DOHH2 (cell line): ENCODE data around the gene MZT2A.
"Not testable (repeated sequence)": the region's sequence is repeated elsewhere in the genome, so short reads cannot be mapped to it uniquely, and the experiment has no call there.

Source experiments
- H3F3A ChIP-seq: fragments of 200-600 bp; sonication (generic), shearing (Covaris generic); 2 replicates; pipeline ENCODE4 v1.6.0; 2016; ENCODE audit warnings: antibody characterized with exemption, mild to moderate bottlenecking; ENCODE audit not compliant: control insufficient read depth, insufficient read depth
- H3K27ac ChIP-seq: fragments of 200-600 bp; sonication (generic); 2 replicates; pipeline ENCODE4 v1.5.1; 2014; ENCODE audit warnings: low read depth, mild to moderate bottlenecking, low read length, moderate library complexity
- H3K27me3 ChIP-seq: fragments of 200-600 bp; sonication (generic); 2 replicates; pipeline ENCODE4 v1.6.1; 2014; ENCODE audit warnings: mild to moderate bottlenecking, low read length, mixed read lengths; ENCODE audit not compliant: control insufficient read depth
- H3K36me3 ChIP-seq: fragments of 200-600 bp; sonication (generic); 2 replicates; pipeline ENCODE4 v1.6.1; 2014; ENCODE audit warnings: mild to moderate bottlenecking, low read length, moderate library complexity, mixed read lengths; ENCODE audit not compliant: control insufficient read depth
- H3K4me1 ChIP-seq: fragments of 200-600 bp; sonication (generic); 2 replicates; pipeline ENCODE4 v1.6.1; 2014; ENCODE audit warnings: mild to moderate bottlenecking, low read length, mixed read lengths; ENCODE audit not compliant: control insufficient read depth
- H3K4me2 ChIP-seq: fragments of 200-600 bp; sonication (generic); 2 replicates; pipeline ENCODE4 v1.6.0; 2014; ENCODE audit warnings: mild to moderate bottlenecking, low read length, moderate library complexity
- H3K4me3 ChIP-seq: fragments of 200-600 bp; sonication (generic); 2 replicates; pipeline ENCODE4 v1.5.1; 2014; ENCODE audit warnings: mild to moderate bottlenecking, low read length, mixed read lengths
- H3K79me2 ChIP-seq: fragments of 200-600 bp; sonication (generic); 2 replicates; pipeline ENCODE4 v1.6.1; 2014; ENCODE audit warnings: mild to moderate bottlenecking, low read length, mixed read lengths; ENCODE audit not compliant: control insufficient read depth
- H3K9me2 ChIP-seq: fragments of 200-600 bp; sonication (generic); replicated peaks from 2 replicates; pipeline ENCODE4 v1.6.1; 2014; ENCODE audit warnings: mild to moderate bottlenecking, low read length, mixed read lengths; ENCODE audit not compliant: control insufficient read depth
- H3K9me3 ChIP-seq: fragments of 200-600 bp; sonication (generic); 2 replicates; pipeline ENCODE4 v1.6.1; 2014; ENCODE audit warnings: antibody characterized with exemption, low read length, mixed read lengths; ENCODE audit not compliant: control insufficient read depth, insufficient read depth
- H4K20me1 ChIP-seq: fragments of 200-600 bp; sonication (generic); 2 replicates; pipeline ENCODE4 v1.6.0; 2014; ENCODE audit warnings: low read depth, mild to moderate bottlenecking, antibody characterized with exemption, low read length, moderate library complexity; ENCODE audit not compliant: control insufficient read depth, insufficient read depth
- CTCF ChIP-seq: fragments of 200-600 bp; sonication (generic); IDR thresholded peaks from one replicate; pipeline ENCODE4 v1.5.1; 2014; ENCODE audit warnings: antibody characterized with exemption, mild to moderate bottlenecking, low read depth, low read length; ENCODE audit not compliant: poor library complexity, severe bottlenecking
- EZH2phosphoT487 ChIP-seq: fragments of 200-600 bp; sonication (generic); IDR thresholded peaks from 2 replicates; pipeline ENCODE4 v1.6.1; 2017; ENCODE audit warnings: borderline replicate concordance, mild to moderate bottlenecking, antibody characterized with exemption, low read length, moderate library complexity, mixed read lengths

MZT2A gene

GRCh38 chr2:131527131-131528001, 35.2 kb upstream of the MZT2A start, which contains the start of gene CCDC74A:
TSS of gene CCDC74A (plus strand) at chr2:131527888. CDS start at chr2:131527971, 83 bp downstream.
- not testable (repeated sequence) for H3K9me3 ChIP-seq, H3K27me3 ChIP-seq, H3F3A ChIP-seq, H3K36me3 ChIP-seq, H4K20me1 ChIP-seq, H3K9me2 ChIP-seq, H3K79me2 ChIP-seq
- Histone ChIP-seq H3K27ac (peak within 1 kb of the TSS; percentile 58), H3K4me2 (peak within 1 kb of the TSS; percentile 79), H3K4me3 (peak within 1 kb of the TSS; percentile 79), H3K4me1 (peaks cover 14% of the 10 kb centered on the region)

- H3K4me3 ChIP-seq, H3K9me3 ChIP-seq: not testable (repeated sequence)
- peaks cover 14% of the 10 kb centered on the region for H3K4me1 ChIP-seq
These were observed 33.1 kb upstream of the MZT2A start for GRCh38 chr2:131525256-131525655.

GRCh38 chr2:131521961-131522781, 30.0 kb upstream of the MZT2A start:
- Histone ChIP-seq H3F3A (peaks cover 5% of the 10 kb centered on the region), H3K9me2 (no peaks in the 10 kb centered on the region), H3K4me3 (no peak overlapping the region), H3K4me1 (peaks cover 2% of the 10 kb centered on the region; the same call in 1 of the 2 replicates), H3K9me3 (no peaks in the 10 kb centered on the region), H3K4me2 (no peak overlapping the region), H3K27ac (no peak overlapping the region), H4K20me1 (no peaks in the 10 kb centered on the region), H3K27me3 (no peaks in the 10 kb centered on the region), H3K79me2 (no peaks in the 10 kb centered on the region), H3K36me3 (peaks cover 25% of the 10 kb centered on the region)
- TF ChIP-seq CTCF (no peak), EZH2phosphoT487 (no peak)

More at GRCh38 chr2:131525256-131525655, 33.1 kb upstream of the MZT2A start:
- not testable (repeated sequence) for H3F3A ChIP-seq, H3K27me3 ChIP-seq, H4K20me1 ChIP-seq, H3K4me2 ChIP-seq, H3K27ac ChIP-seq, H3K79me2 ChIP-seq, H3K9me2 ChIP-seq
- peaks cover 10% of the 10 kb centered on the region for H3K36me3 ChIP-seq

GRCh38 chr2:131521524-131521923, 29.3 kb upstream of the MZT2A start:
- H3K4me3 ChIP-seq, H4K20me1 ChIP-seq, H3K79me2 ChIP-seq, H3K27me3 ChIP-seq, H3K27ac ChIP-seq, H3K9me2 ChIP-seq, H3F3A ChIP-seq, H3K9me3 ChIP-seq, H3K4me2 ChIP-seq, H3K4me1 ChIP-seq: not testable (repeated sequence)
- H3K36me3 ChIP-seq, result peaks cover 32% of the 10 kb centered on the region
